ENCODE measurements around the gene ZNF184. TPM values are rescaled to one million over a fixed set of nuclear protein-coding genes. Genes with fewer than 3 reads are reported as not detected.

Gene ZNF184
- total RNA-seq, 2 experiments from 2014 or later = 19.6 to 21.1 TPM

- Mint-ChIP-seq H3K27ac (no peak overlapping the region), H3K4me1 (ENCODE audit: low read depth) (peaks cover 22% of the 10 kb centered on the region), H3K36me3 (ENCODE audit: low read depth) (peaks cover 14% of the 10 kb centered on the region), H3K4me3 (peak overlapping the region; percentile 30), H3K9me3 (no peaks in the 10 kb centered on the region), H3K27me3 (no peaks in the 10 kb centered on the region)
- Histone ChIP-seq H3K27me3 (ENCODE audit: control insufficient read depth in 1 of 2, insufficient read depth in 2 of 2, low read length in 2 of 2) (no peaks in the 10 kb centered on the region), H3K36me3 (ENCODE audit: insufficient read depth, low read length) (no peaks in the 10 kb centered on the region), H3K9me3 (ENCODE audit: control insufficient read depth in 1 of 2, insufficient read depth in 1 of 2, low read length in 2 of 2) (no peaks in the 10 kb centered on the region), H3K4me3 (ENCODE audit: low read length) (no peak overlapping the region), H3K4me1 (ENCODE audit: insufficient read depth, low read length) (peaks cover 29% of the 10 kb centered on the region), H3K27ac (ENCODE audit: low read depth in 1 of 2, low read length in 2 of 2) (no peak overlapping the region)
- intact Hi-C loops (cut with DNase I, micrococcal nuclease) = loop anchor here (5.0 to 10.0 kb wide), 10 partner anchors 41 to 1451 kb away; partner anchors contain the start of genes HMGN4 (in 1 of the 2) and ZSCAN23 (in 1 of the 2)
- TF ChIP-seq, protein P1, sequence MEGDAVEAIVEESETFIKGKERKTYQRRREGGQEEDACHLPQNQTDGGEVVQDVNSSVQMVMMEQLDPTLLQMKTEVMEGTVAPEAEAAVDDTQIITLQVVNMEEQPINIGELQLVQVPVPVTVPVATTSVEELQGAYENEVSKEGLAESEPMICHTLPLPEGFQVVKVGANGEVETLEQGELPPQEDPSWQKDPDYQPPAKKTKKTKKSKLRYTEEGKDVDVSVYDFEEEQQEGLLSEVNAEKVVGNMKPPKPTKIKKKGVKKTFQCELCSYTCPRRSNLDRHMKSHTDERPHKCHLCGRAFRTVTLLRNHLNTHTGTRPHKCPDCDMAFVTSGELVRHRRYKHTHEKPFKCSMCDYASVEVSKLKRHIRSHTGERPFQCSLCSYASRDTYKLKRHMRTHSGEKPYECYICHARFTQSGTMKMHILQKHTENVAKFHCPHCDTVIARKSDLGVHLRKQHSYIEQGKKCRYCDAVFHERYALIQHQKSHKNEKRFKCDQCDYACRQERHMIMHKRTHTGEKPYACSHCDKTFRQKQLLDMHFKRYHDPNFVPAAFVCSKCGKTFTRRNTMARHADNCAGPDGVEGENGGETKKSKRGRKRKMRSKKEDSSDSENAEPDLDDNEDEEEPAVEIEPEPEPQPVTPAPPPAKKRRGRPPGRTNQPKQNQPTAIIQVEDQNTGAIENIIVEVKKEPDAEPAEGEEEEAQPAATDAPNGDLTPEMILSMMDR (IDR thresholded peaks at IDR 0.05) = no peak
- ChIA-PET CTCF (interaction anchor here (1.5 kb wide), 1 partner anchor 276 kb away, joined by 4 read pairs; no protein-coding TSS in a partner anchor), POLR2A (interaction anchor here (0.6 kb wide), 1 partner anchor 1202 kb away, joined by 3 read pairs; no protein-coding TSS in a partner anchor)
- no peak for DNase-seq
- no peak for ATAC-seq (ENCODE audit: poor library complexity)
These were observed 3.2 kb upstream of the ZNF184 start for GRCh38 chr6:27476090-27476489.

GRCh38 chr6:27474672-27475071, 1.8 kb upstream of the ZNF184 start:
- no peak overlapping the region for H3K4me3 ChIP-seq (ENCODE audit: low read length)
- no peaks in the 10 kb centered on the region for H3K27me3 ChIP-seq (ENCODE audit: control insufficient read depth in 1 of 2, insufficient read depth in 2 of 2, low read length in 2 of 2)
- ATAC-seq (ENCODE audit: poor library complexity) (no peak), DNase-seq (no peak)
- Mint-ChIP-seq H3K9me3 (no peaks in the 10 kb centered on the region), H3K27me3 (no peaks in the 10 kb centered on the region), H3K4me1 (ENCODE audit: low read depth) (peaks cover 35% of the 10 kb centered on the region), H3K4me3 (peak overlapping the region; percentile 26), H3K36me3 (ENCODE audit: low read depth) (peaks cover 23% of the 10 kb centered on the region), H3K27ac (peak overlapping the region; percentile 18)
- ChIA-PET CTCF (no interaction called here), POLR2A (no interaction called here)
- TF ChIP-seq, protein P1 (IDR thresholded peaks at IDR 0.05) = no peak
- H3K9me3 ChIP-seq (ENCODE audit: control insufficient read depth in 1 of 2, insufficient read depth in 1 of 2, low read length in 2 of 2) = no peaks in the 10 kb centered on the region
- H3K4me1 ChIP-seq (ENCODE audit: insufficient read depth, low read length) = peaks cover 29% of the 10 kb centered on the region
- no peak overlapping the region for H3K27ac ChIP-seq (ENCODE audit: low read depth in 1 of 2, low read length in 2 of 2)
- intact Hi-C loops (cut with DNase I, micrococcal nuclease) = loop anchor here (5.0 to 10.0 kb wide), 15 partner anchors 43 to 1450 kb away; partner anchors contain the start of genes HMGN4 (in 1 of the 2), POM121L2 (in 1 of the 2), ZNF391 (in 1 of the 2) and ZSCAN23 (in 1 of the 2)
- peaks cover 8% of the 10 kb centered on the region for H3K36me3 ChIP-seq (ENCODE audit: insufficient read depth, low read length)

DNA sequence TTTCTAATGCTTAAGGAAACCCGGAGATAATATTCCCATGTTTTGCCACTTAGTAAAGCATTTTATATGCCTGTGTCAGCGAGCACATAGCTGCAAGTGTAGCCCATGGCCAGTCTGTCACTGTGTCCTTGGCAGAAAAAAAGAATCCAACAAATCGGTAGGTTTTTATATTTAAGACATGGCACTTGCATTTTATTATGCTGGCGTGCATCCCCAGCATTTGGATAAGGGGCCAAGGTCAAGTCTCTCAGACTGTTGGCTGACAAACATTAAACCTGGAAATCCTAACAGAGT, 1.2 kb upstream of the ZNF184 start:
- DNase-seq = no peak
- CTCF ChIA-PET = interaction anchor here (0.6 kb wide), 1 partner anchor 204 kb away, joined by 5 read pairs; no protein-coding TSS in a partner anchor
- no peak overlapping the region for H3K27ac ChIP-seq (ENCODE audit: low read depth in 1 of 2, low read length in 2 of 2)
- POLR2A ChIA-PET = interaction anchor here (0.6 to 1.6 kb wide), 3 partner anchors 8 to 1454 kb away, joined by 3 to 5 read pairs (median 3); a partner anchor contains a TSS
- H3K4me3 ChIP-seq (ENCODE audit: low read length) = no peak overlapping the region
- TF ChIP-seq, protein P1 (IDR thresholded peaks at IDR 0.05) = no peak
- no peaks in the 10 kb centered on the region for H3K27me3 Mint-ChIP-seq
- H3K27ac Mint-ChIP-seq = peak overlapping the region; percentile 18
- intact Hi-C loops (cut with DNase I, micrococcal nuclease) = loop anchor here (5.0 to 10.0 kb wide), 10 partner anchors 82 to 1449 kb away; partner anchors contain the start of genes HMGN4 (in 1 of the 2), POM121L2 (in 1 of the 2), ZNF391 (in 1 of the 2) and ZSCAN23 (in 1 of the 2)
- peaks cover 29% of the 10 kb centered on the region for H3K4me1 ChIP-seq (ENCODE audit: insufficient read depth, low read length)
- ATAC-seq (ENCODE audit: poor library complexity) = no peak
- peaks cover 28% of the 10 kb centered on the region for H3K36me3 Mint-ChIP-seq (ENCODE audit: low read depth)
- peak overlapping the region; percentile 26 for H3K4me3 Mint-ChIP-seq
- peaks cover 40% of the 10 kb centered on the region for H3K4me1 Mint-ChIP-seq (ENCODE audit: low read depth)
- H3K27me3 ChIP-seq (ENCODE audit: control insufficient read depth in 1 of 2, insufficient read depth in 2 of 2, low read length in 2 of 2) = no peaks in the 10 kb centered on the region
- H3K9me3 Mint-ChIP-seq = no peaks in the 10 kb centered on the region
- H3K9me3 ChIP-seq (ENCODE audit: control insufficient read depth in 1 of 2, insufficient read depth in 1 of 2, low read length in 2 of 2) = no peaks in the 10 kb centered on the region
- peaks cover 10% of the 10 kb centered on the region for H3K36me3 ChIP-seq (ENCODE audit: insufficient read depth, low read length)

Data from CD4-positive, alpha-beta T cell (primary cell).